H1 (cell line): ENCODE results near the gene KDM8. TPM values are rescaled to one million over a fixed set of nuclear protein-coding genes. Genes with fewer than 3 reads are reported as not detected.

ENCODE experiments used
- CTCF ChIA-PET: fragments of 300-600 bp; sonication (Branson Sonifier 250); formaldehyde crosslinking; loops from one replicate; lab custom pipeline; 2021; ENCODE audit not compliant: partially characterized antibody; lab: Charles Lee
- POLR2A ChIA-PET: fragments of 300-600 bp; sonication (Branson Sonifier 250); formaldehyde crosslinking; loops from one replicate; lab custom pipeline; 2021; ENCODE audit warnings: inconsistent platforms; ENCODE audit not compliant: partially characterized antibody; lab: Charles Lee
- DNase-seq, 2 experiments: peaks; one replicate each; pipeline versions ENCODE4 v3.0.0 to v3.0.0-alpha.2; 2010 to 2022; ENCODE audit warnings: low spot score in 2 of 2, low read depth in 1 of 2, mixed read lengths in 1 of 2
- FAIRE-seq: peaks from 2 replicates; lab custom pipeline; 2011; peaks lifted over from hg19 to GRCh38; lab: Jason Lieb, UNC
- H2AFZ ChIP-seq: 2 replicates; pipeline ENCODE4 v1.8.1; 2012; ENCODE audit warnings: low read length, inconsistent platforms
- H2AK5ac ChIP-seq: 2 replicates; pipeline ENCODE4 v1.6.1; 2013; ENCODE audit warnings: low read depth, low read length
- H2BK120ac ChIP-seq: replicated peaks from 2 replicates; pipeline ENCODE3; 2013; ENCODE audit warnings: low read depth, low read length, inconsistent platforms
- H2BK12ac ChIP-seq: 2 replicates; pipeline ENCODE4 v1.6.1; 2013; ENCODE audit warnings: low read depth, low read length
- H2BK15ac ChIP-seq: 2 replicates; pipeline ENCODE4 v1.6.1; 2013; ENCODE audit warnings: low read length
- H2BK20ac ChIP-seq: 2 replicates; pipeline ENCODE4 v1.6.1; 2013; ENCODE audit warnings: low read length
- H2BK5ac ChIP-seq: 2 replicates; pipeline ENCODE4 v1.6.1; 2013; ENCODE audit warnings: low read depth, low read length
- H3K14ac ChIP-seq: 2 replicates; pipeline ENCODE4 v1.6.1; 2013; ENCODE audit warnings: inconsistent platforms; ENCODE audit not compliant: insufficient read length
- H3K18ac ChIP-seq: 2 replicates; pipeline ENCODE4 v1.6.1; 2013; ENCODE audit warnings: low read length; ENCODE audit errors: extremely low read depth
- H3K23ac ChIP-seq: 2 replicates; pipeline ENCODE4 v1.6.1; 2013; ENCODE audit warnings: inconsistent platforms; ENCODE audit not compliant: insufficient read length
- H3K23me2 ChIP-seq: 2 replicates; pipeline ENCODE4 v1.6.1; 2013; ENCODE audit warnings: low read depth, low read length
- H3K27ac ChIP-seq: 2 replicates; pipeline ENCODE4 v1.6.1; 2011; ENCODE audit warnings: low read depth, low read length, inconsistent platforms
- H3K27me3 ChIP-seq, 4 experiments: replicated peaks in 1 of 4; 1 replicate in 1 of 4; 2 replicates in 3 of 4; pipeline versions ENCODE4 v1.6.1 to v1.8.1; 2011 to 2013; ENCODE audit warnings: low read length in 3 of 4, mild to moderate bottlenecking in 3 of 4, inconsistent platforms in 2 of 4, mixed read lengths in 2 of 4, moderate library complexity in 1 of 4; ENCODE audit not compliant: control insufficient read depth in 3 of 4, insufficient read depth in 3 of 4; ENCODE audit errors: extremely low read depth in 1 of 4
- H3K36me3 ChIP-seq, 4 experiments: 2 replicates each; pipeline versions ENCODE4 v1.6.1 to v1.8.1; 2011 to 2013; ENCODE audit warnings: mild to moderate bottlenecking in 4 of 4, low read length in 3 of 4, moderate library complexity in 2 of 4, control low read depth in 1 of 4, inconsistent platforms in 1 of 4; ENCODE audit not compliant: insufficient read depth in 4 of 4, control insufficient read depth in 2 of 4
- H3K4ac ChIP-seq: replicated peaks from 2 replicates; pipeline ENCODE3; 2013; ENCODE audit warnings: low read length, low read depth, mixed read lengths, inconsistent platforms; ENCODE audit not compliant: insufficient read length
- H3K4me1 ChIP-seq, 4 experiments: replicated peaks in 1 of 4; 1 replicate in 1 of 4; 2 replicates in 3 of 4; pipeline versions ENCODE4 v1.6.1 to v1.8.1; 2011 to 2013; ENCODE audit warnings: low read length in 3 of 4, inconsistent platforms in 2 of 4, mixed read lengths in 1 of 4; ENCODE audit not compliant: insufficient read depth in 4 of 4, control insufficient read depth in 3 of 4
- H3K4me2 ChIP-seq, 2 experiments: 2 replicates each; pipeline versions ENCODE4 v1.6.1 to v1.8.1; 2011 to 2013; ENCODE audit warnings: low read depth in 2 of 2, low read length in 2 of 2, control low read depth in 1 of 2, inconsistent platforms in 1 of 2, mild to moderate bottlenecking in 1 of 2; ENCODE audit not compliant: insufficient read depth in 1 of 2
- H3K4me3 ChIP-seq, 4 experiments: fragments of 200-600, 300-600 bp in 1 of 4; sonication (generic), shearing (Covaris generic), sonication (Bioruptor Twin) in 1 of 4; 2 replicates each; pipeline versions ENCODE4 v1.5.1 to v1.8.1; 2011 to 2016; ENCODE audit warnings: low read length in 4 of 4, low read depth in 3 of 4, control low read depth in 2 of 4, inconsistent platforms in 2 of 4, mild to moderate bottlenecking in 2 of 4, mixed read lengths in 1 of 4, moderate library complexity in 1 of 4; ENCODE audit not compliant: insufficient read depth in 2 of 4; ENCODE audit errors: extremely low read depth in 1 of 4
- H3K56ac ChIP-seq: replicated peaks from 2 replicates; pipeline ENCODE3; 2013; ENCODE audit warnings: low read depth, mild to moderate bottlenecking, mixed read lengths, low read length, inconsistent platforms; ENCODE audit not compliant: insufficient read length
- H3K79me1 ChIP-seq: 2 replicates; pipeline ENCODE4 v1.6.1; 2013; ENCODE audit warnings: low read depth, low read length, control low read depth
- H3K79me2 ChIP-seq, 2 experiments: 2 replicates each; pipeline versions ENCODE4 v1.6.1 to v1.8.1; 2012 to 2013; ENCODE audit warnings: low read length in 2 of 2, mild to moderate bottlenecking in 2 of 2, inconsistent platforms in 1 of 2; ENCODE audit not compliant: insufficient read depth in 2 of 2, control insufficient read depth in 1 of 2
- H3K9ac ChIP-seq, 4 experiments: replicated peaks in 1 of 4; 1 replicate in 1 of 4; 2 replicates in 3 of 4; pipeline versions ENCODE4 v1.6.1 to v1.8.1; 2011 to 2013; ENCODE audit warnings: low read depth in 3 of 4, low read length in 3 of 4, control low read depth in 2 of 4, mild to moderate bottlenecking in 2 of 4, moderate library complexity in 2 of 4, inconsistent platforms in 1 of 4; ENCODE audit errors: extremely low read depth in 1 of 4
- H3K9me3 ChIP-seq, 2 experiments: 2 replicates each; pipeline versions ENCODE4 v1.6.1 to v1.8.1; 2012 to 2013; ENCODE audit warnings: mild to moderate bottlenecking in 2 of 2, moderate library complexity in 2 of 2, control low read depth in 1 of 2, inconsistent platforms in 1 of 2, low read depth in 1 of 2, low read length in 1 of 2, mixed read lengths in 1 of 2; ENCODE audit not compliant: insufficient read depth in 2 of 2
- H4K20me1 ChIP-seq, 2 experiments: replicated peaks in 1 of 2; 2 replicates each; pipeline versions ENCODE3 to v1.8.1; 2011 to 2013; ENCODE audit warnings: inconsistent platforms in 2 of 2, low read length in 2 of 2, mild to moderate bottlenecking in 1 of 2; ENCODE audit not compliant: insufficient read depth in 2 of 2, control insufficient read depth in 1 of 2
- H4K5ac ChIP-seq: 2 replicates; pipeline ENCODE4 v1.6.1; 2013; ENCODE audit warnings: low read length, low read depth, mixed read lengths, inconsistent platforms; ENCODE audit not compliant: insufficient read length
- H4K8ac ChIP-seq: 2 replicates; pipeline ENCODE4 v1.8.0; 2013; ENCODE audit warnings: mild to moderate bottlenecking, moderate library complexity, low read length, inconsistent platforms; ENCODE audit not compliant: insufficient read depth; ENCODE audit errors: extremely low read depth
- H4K91ac ChIP-seq: replicated peaks from 2 replicates; pipeline ENCODE3; 2013; ENCODE audit warnings: low read length, mixed read lengths, inconsistent platforms; ENCODE audit not compliant: insufficient read length
- EP300 ChIP-seq, 2 experiments: IDR thresholded peaks; 1 replicate in 1 of 2; 2 replicates in 1 of 2; pipeline ENCODE4 v1.6.1; 2011 to 2012; ENCODE audit warnings: low read depth in 2 of 2, low read length in 2 of 2, mild to moderate bottlenecking in 2 of 2, borderline replicate concordance in 1 of 2, inconsistent platforms in 1 of 2, moderate library complexity in 1 of 2
- RNF2 ChIP-seq: fragments of 200-900, 300-1000 bp; sonication (generic); IDR thresholded peaks from 2 replicates; pipeline ENCODE4 v1.7.1; 2016; ENCODE audit warnings: borderline replicate concordance, low read depth, mild to moderate bottlenecking, antibody characterized with exemption, low read length; ENCODE audit not compliant: poor library complexity, severe bottlenecking; ENCODE audit errors: missing control alignments
- SP1 ChIP-seq: IDR thresholded peaks from 2 replicates; pipeline ENCODE4 v1.6.1; 2011; ENCODE audit warnings: low read depth, low read length
- SP2 ChIP-seq: IDR thresholded peaks from 2 replicates; pipeline ENCODE4 v1.6.1; 2012; ENCODE audit warnings: mild to moderate bottlenecking, low read length, inconsistent platforms
- WGBS, 2 experiments: shearing (Covaris generic) in 1 of 2; methylation state at CpG; one replicate each; pipeline versions ENCODE4 v1.1.6 to v1.1.7; 2013 to 2015; ENCODE audit warnings: low lambda C conversion rate in 2 of 2, mixed read lengths in 2 of 2, inconsistent platforms in 1 of 2, low coverage in 1 of 2, missing lambda C conversion rate in 1 of 2; ENCODE audit not compliant: insufficient replicate concordance in 2 of 2, insufficient coverage in 1 of 2, insufficient read length in 1 of 2; ENCODE audit errors: extremely low coverage in 1 of 2, missing lambda C conversion rate in 1 of 2; 5-methylcytosine and 5-hydroxymethylcytosine counted together
- polyA plus RNA-seq, 7 experiments: library from polyadenylated mRNA; depleted of rRNA in 3 of 7; stranded (reverse) in 5 of 7; unstranded in 2 of 7; fragments of >200 nt in 5 of 7; fragments of 200-250 nt in 2 of 7; gene quantifications; 1 replicate in 5 of 7; 2 replicates in 1 of 7; 4 replicates in 1 of 7; pipeline versions ENCODE4 v1.2.1 to v1.2.3, GENCODE V29; 2011 to 2013; ENCODE audit warnings: missing spikeins in 2 of 7, mixed read lengths in 2 of 7
- total RNA-seq: library from RNA; stranded (reverse); fragmentation: NEBNext Ultra II Directional; extraction: Animal tissue kit (Norgen Biotek cat#: 25700); gene quantifications from 2 replicates; pipeline ENCODE4 v1.2.1, GENCODE V29; 2021

The KDM8 gene
- total and polyA plus RNA-seq, 2 of the 8 experiments (the other 6 are each of a cell fraction or from before 2014, with no cell fraction given), result 10.3 to 12.8 TPM

DNA sequence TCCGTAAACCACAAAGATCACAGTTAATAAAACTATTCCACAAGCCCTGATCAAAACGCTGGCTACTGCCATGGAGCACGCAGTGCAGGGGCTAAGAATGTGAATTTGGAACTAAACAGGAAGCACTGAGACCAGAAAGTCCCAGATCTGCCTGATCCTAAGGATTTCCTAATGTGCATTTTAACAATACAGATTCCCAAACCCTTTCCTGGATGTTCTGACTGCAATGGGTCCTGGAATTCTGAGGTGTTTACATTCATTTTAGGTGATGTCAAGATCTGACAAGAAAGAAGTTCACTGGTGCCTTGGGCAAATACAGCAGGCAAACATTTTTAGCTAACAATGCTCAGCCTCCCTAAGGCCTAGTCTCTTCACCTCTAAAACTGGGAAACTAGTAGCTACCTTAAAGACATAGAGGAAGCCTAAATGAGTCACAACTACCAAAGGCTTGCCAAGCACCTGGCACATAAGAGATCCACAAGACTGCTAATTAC, 55.0 kb downstream of the KDM8 start:
- Histone ChIP-seq H3K27me3 (no peaks in the 10 kb centered on the region), H3K4ac (no peak overlapping the region), H3K18ac (no peak overlapping the region), H4K8ac (no peak overlapping the region), H3K23ac (no peak overlapping the region), H3K4me1 (peaks cover 0 to 6% (median 3%) of the 10 kb centered on the region in 4 experiments; a peak in 3 of 7 replicates), H4K91ac (no peak overlapping the region), H2BK20ac (no peak overlapping the region), H3K14ac (no peak overlapping the region), H4K20me1 (no peaks in the 10 kb centered on the region), H2AK5ac (no peak overlapping the region), H2BK12ac (no peak overlapping the region), H2BK120ac (no peak overlapping the region), H3K4me2 (no peak overlapping the region), H2BK15ac (no peak overlapping the region), H3K23me2 (no peaks in the 10 kb centered on the region), H3K9me3 (no peaks in the 10 kb centered on the region), H3K36me3 (no peaks in the 10 kb centered on the region; a peak in 1 of 8 replicates), H3K79me1 (peaks cover 3% of the 10 kb centered on the region; the same call in 1 of the 2 replicates), H4K5ac (no peak overlapping the region), H2AFZ (0 out of 2 replicates have a peak overlapping the region, but pooled peaks have one; percentile 17), H3K56ac (no peak overlapping the region), H3K27ac (no peak overlapping the region), H2BK5ac (no peak overlapping the region), H3K79me2 (no peaks in the 10 kb centered on the region), H3K9ac (no peak overlapping the region), H3K4me3 (no peak overlapping the region)
- no peak for TF ChIP-seq RNF2
- TF ChIP-seq SP1, result no peak
- no peak for TF ChIP-seq SP2
- no peak for TF ChIP-seq EP300 (IDR thresholded peaks at IDR 0.05; ENCODE audit: borderline replicate concordance in 1 of 2, low read depth in 2 of 2, low read length in 2 of 2)
- ChIA-PET CTCF (interaction anchor here (0.6 to 0.7 kb wide), 2 partner anchors 275 to 612 kb away, joined by 4 to 5 read pairs; no protein-coding TSS in a partner anchor), POLR2A (no interaction called here)
- DNase-seq, result no peak
- FAIRE-seq, result no peak
- WGBS, 2 experiments, result 81% methylated on average over 3 of the region's 3 CpGs; no CpG with 5 or more reads in 1 of the 2 experiments
